Activated CD8-positive, alpha-beta memory T cell treated with anti-CD3 and anti-CD28 coated beads, Interleukin-2, amount 10 ng/mL, durations not matched to agents 7 days and 5 days (primary cell): Measurements from ENCODE around the gene C19orf25. TPM values are rescaled to one million over a fixed set of nuclear protein-coding genes. Genes with fewer than 3 reads are reported as not detected.
"Not testable (repeated sequence)": the region's sequence is repeated elsewhere in the genome, so short reads cannot be mapped to it uniquely, and the experiment has no call there.

Experiments
- ATAC-seq: fragments of 150-1000 bp; cut with Tn5 transposase; one replicate; pipeline ENCODE4 v1.10.0; 2021; ENCODE audit warnings: moderate library complexity
- CTCF ChIA-PET: fragments of 350-600 bp; sonication (Branson Sonifier 250); formaldehyde crosslinking; loops from one replicate; lab custom pipeline; 2021; ENCODE audit warnings: antibody characterized with exemption; lab: Charles Lee
- DNase-seq: peaks from one replicate; pipeline ENCODE4 v3.0.0-alpha.2; 2020
- H3K27ac Mint-ChIP-seq: one replicate; pipeline ENCODE4 v1.8.0; 2021; ENCODE audit warnings: mild to moderate bottlenecking, mixed read lengths
- H3K27me3 Mint-ChIP-seq: one replicate; pipeline ENCODE4 v1.8.0; 2021; ENCODE audit warnings: mixed read lengths
- H3K36me3 Mint-ChIP-seq: one replicate; pipeline ENCODE4 v1.8.0; 2021; ENCODE audit warnings: mild to moderate bottlenecking, mixed read lengths
- H3K4me1 Mint-ChIP-seq: one replicate; pipeline ENCODE4 v1.8.0; 2021; ENCODE audit warnings: mixed read lengths
- H3K4me3 Mint-ChIP-seq: one replicate; pipeline ENCODE4 v1.8.0; 2021; ENCODE audit warnings: mild to moderate bottlenecking, moderate library complexity, mixed read lengths
- H3K9me3 Mint-ChIP-seq: one replicate; pipeline ENCODE4 v1.8.0; 2022; ENCODE audit warnings: low read depth, mixed read lengths
- total RNA-seq, 2 experiments: library from RNA; stranded (reverse); gene quantifications; one replicate each; pipeline ENCODE4 v1.2.3, GENCODE V29; 2021

The C19orf25 gene
- total RNA-seq, 2 experiments from 2014 or later, result 43.3 to 48.9 TPM

GRCh38 chr19:1488282-1488601 is 9.2 kb upstream of the C19orf25 start:
- no peak overlapping the region for H3K4me3 Mint-ChIP-seq
- DNase-seq, result no peak
- no peak for ATAC-seq
- CTCF ChIA-PET, result no interaction called here
- peaks cover 13% of the 10 kb centered on the region for H3K4me1 Mint-ChIP-seq
- no peaks in the 10 kb centered on the region for H3K9me3 Mint-ChIP-seq
- no peaks in the 10 kb centered on the region for H3K36me3 Mint-ChIP-seq
- H3K27ac Mint-ChIP-seq, result no peak overlapping the region
- peaks cover 9% of the 10 kb centered on the region for H3K27me3 Mint-ChIP-seq

GRCh38 chr19:1487576-1488281 is 8.7 kb upstream of the C19orf25 start:
- Mint-ChIP-seq H3K36me3 (no peaks in the 10 kb centered on the region), H3K27ac (no peak overlapping the region), H3K9me3 (no peaks in the 10 kb centered on the region), H3K4me1 (peaks cover 13% of the 10 kb centered on the region), H3K4me3 (no peak overlapping the region), H3K27me3 (peaks cover 9% of the 10 kb centered on the region)
- CTCF ChIA-PET, result no interaction called here
- ATAC-seq (no peak), DNase-seq (no peak)

GRCh38 chr19:1486720-1487575 is 7.9 kb upstream of the C19orf25 start:
- H3K4me1 Mint-ChIP-seq, result peaks cover 13% of the 10 kb centered on the region
- CTCF ChIA-PET, result no interaction called here
- H3K27ac Mint-ChIP-seq, result no peak overlapping the region
- no peaks in the 10 kb centered on the region for H3K9me3 Mint-ChIP-seq
- peaks cover 5% of the 10 kb centered on the region for H3K27me3 Mint-ChIP-seq
- H3K4me3 Mint-ChIP-seq, result no peak overlapping the region
- DNase-seq (no peak), ATAC-seq (no peak)
- H3K36me3 Mint-ChIP-seq, result no peaks in the 10 kb centered on the region

- no peaks in the 10 kb centered on the region for H3K27me3 Mint-ChIP-seq
- no peak for ATAC-seq
- no peaks in the 10 kb centered on the region for H3K9me3 Mint-ChIP-seq
- peaks cover 1% of the 10 kb centered on the region for H3K36me3 Mint-ChIP-seq
- CTCF ChIA-PET, result no interaction called here
- H3K27ac Mint-ChIP-seq, result no peak overlapping the region
- no peak overlapping the region for H3K4me3 Mint-ChIP-seq
- peaks cover 6% of the 10 kb centered on the region for H3K4me1 Mint-ChIP-seq
- DNase-seq, result no peak
Observed at GRCh38 chr19:1483979-1484428, 5.0 kb upstream of the C19orf25 start.

GRCh38 chr19:1483131-1483978 is 4.3 kb upstream of the C19orf25 start:
- ATAC-seq (no peak), DNase-seq (no peak)
- H3K27me3 Mint-ChIP-seq, result no peaks in the 10 kb centered on the region
- no peak overlapping the region for H3K4me3 Mint-ChIP-seq
- no peak overlapping the region for H3K27ac Mint-ChIP-seq
- H3K9me3 Mint-ChIP-seq, result no peaks in the 10 kb centered on the region
- peaks cover 2% of the 10 kb centered on the region for H3K36me3 Mint-ChIP-seq
- CTCF ChIA-PET, result no interaction called here
- H3K4me1 Mint-ChIP-seq, result peaks cover 8% of the 10 kb centered on the region

GRCh38 chr19:1482361-1483130 is 3.5 kb upstream of the C19orf25 start:
- H3K36me3 Mint-ChIP-seq, result peaks cover 2% of the 10 kb centered on the region
- no peaks in the 10 kb centered on the region for H3K27me3 Mint-ChIP-seq
- no peaks in the 10 kb centered on the region for H3K9me3 Mint-ChIP-seq
- no peak overlapping the region for H3K4me3 Mint-ChIP-seq
- CTCF ChIA-PET, result no interaction called here
- no peak overlapping the region for H3K27ac Mint-ChIP-seq
- H3K4me1 Mint-ChIP-seq, result peaks cover 12% of the 10 kb centered on the region
- DNase-seq, result no peak
- ATAC-seq, result no peak

- H3K27me3 Mint-ChIP-seq, result no peaks in the 10 kb centered on the region
- ATAC-seq (no peak), DNase-seq (no peak)
- no peak overlapping the region for H3K27ac Mint-ChIP-seq
- CTCF ChIA-PET, result no interaction called here
- no peak overlapping the region for H3K4me3 Mint-ChIP-seq
- H3K36me3 Mint-ChIP-seq, result peaks cover 2% of the 10 kb centered on the region
- H3K9me3 Mint-ChIP-seq, result no peaks in the 10 kb centered on the region
- peaks cover 17% of the 10 kb centered on the region for H3K4me1 Mint-ChIP-seq
Observed at GRCh38 chr19:1481893-1482360, 2.9 kb upstream of the C19orf25 start.

GRCh38 chr19:1481224-1481892 is 2.3 kb upstream of the C19orf25 start:
- Mint-ChIP-seq H3K27ac (no peak overlapping the region), H3K36me3 (peaks cover 2% of the 10 kb centered on the region), H3K4me1 (peaks cover 17% of the 10 kb centered on the region), H3K9me3 (no peaks in the 10 kb centered on the region), H3K4me3 (no peak overlapping the region), H3K27me3 (no peaks in the 10 kb centered on the region)
- ATAC-seq (no peak), DNase-seq (no peak)
- CTCF ChIA-PET, result no interaction called here

GRCh38 chr19:1477056-1477455 is 2.0 kb downstream of the C19orf25 start:
- H3K36me3 Mint-ChIP-seq, H3K27ac Mint-ChIP-seq, ATAC-seq, DNase-seq, H3K9me3 Mint-ChIP-seq, H3K27me3 Mint-ChIP-seq, H3K4me3 Mint-ChIP-seq: not testable (repeated sequence)
- peaks cover 17% of the 10 kb centered on the region for H3K4me1 Mint-ChIP-seq
- CTCF ChIA-PET, result interaction anchor here (1.3 kb wide), 1 partner anchor 11 kb away, joined by 5 read pairs; no protein-coding TSS in a partner anchor

GRCh38 chr19:1475751-1476437 is 3.1 kb downstream of the C19orf25 start:
- Mint-ChIP-seq H3K4me1 (peaks cover 20% of the 10 kb centered on the region), H3K36me3 (peaks cover 2% of the 10 kb centered on the region), H3K4me3 (no peak overlapping the region), H3K9me3 (no peaks in the 10 kb centered on the region), H3K27me3 (peaks cover 6% of the 10 kb centered on the region), H3K27ac (no peak overlapping the region)
- CTCF ChIA-PET, result no interaction called here
- ATAC-seq, result no peak
- no peak for DNase-seq

- H3K9me3 Mint-ChIP-seq, result no peaks in the 10 kb centered on the region
- H3K4me3 Mint-ChIP-seq, result no peak overlapping the region
- peaks cover 2% of the 10 kb centered on the region for H3K36me3 Mint-ChIP-seq
- DNase-seq (no peak), ATAC-seq (no peak)
- no peak overlapping the region for H3K27ac Mint-ChIP-seq
- peaks cover 10% of the 10 kb centered on the region for H3K27me3 Mint-ChIP-seq
- CTCF ChIA-PET, result no interaction called here
- H3K4me1 Mint-ChIP-seq, result peaks cover 23% of the 10 kb centered on the region
Observed at GRCh38 chr19:1474765-1475351, 4.2 kb downstream of the C19orf25 start.
